Activated gamma-delta T cell treated with Interleukin-2 at 50 U/mL for 16 hours (primary cell): ENCODE measurements around the gene C11orf21.

ENCODE experiments used
- DNase-seq: peaks from one replicate; pipeline ENCODE4 v3.0.0-alpha.2; 2020

Gene C11orf21

DNA sequence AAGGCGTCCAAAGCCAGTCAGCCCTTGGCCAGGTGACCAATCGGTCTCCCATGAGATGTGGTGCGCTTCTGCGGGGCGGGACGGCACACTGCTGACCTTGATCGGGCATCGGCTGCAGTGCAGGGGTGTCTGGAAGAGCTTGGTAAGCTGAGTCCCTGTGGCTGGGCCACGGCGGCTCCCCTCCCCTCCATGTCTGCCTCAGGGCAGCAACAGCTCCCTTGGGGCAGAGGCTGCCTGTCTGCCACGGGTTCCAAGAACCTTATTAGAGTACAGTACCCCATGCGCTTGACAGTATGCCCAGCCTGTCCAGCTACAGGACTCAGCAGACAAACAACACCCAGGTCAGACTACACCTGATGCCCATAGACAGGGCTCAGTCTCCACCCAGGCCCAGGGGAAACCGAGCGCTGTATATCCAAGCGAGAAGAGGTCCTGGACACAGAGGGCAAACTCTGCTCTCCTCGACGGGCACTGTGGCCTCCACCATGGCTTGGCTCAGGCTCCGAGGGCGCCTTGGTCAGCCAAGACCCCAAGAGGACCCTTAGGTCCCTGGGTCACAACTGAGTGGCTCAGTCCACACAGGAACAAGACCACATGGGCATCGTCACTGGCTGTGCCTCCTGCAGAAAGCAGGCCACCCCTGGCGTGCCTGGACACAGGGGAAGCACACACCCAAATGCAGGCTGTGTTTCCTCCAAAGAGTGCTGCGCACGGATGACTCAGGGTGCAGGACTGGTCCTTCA, 19.0 kb upstream of the C11orf21 start:
- DNase-seq, result no peak

DNA sequence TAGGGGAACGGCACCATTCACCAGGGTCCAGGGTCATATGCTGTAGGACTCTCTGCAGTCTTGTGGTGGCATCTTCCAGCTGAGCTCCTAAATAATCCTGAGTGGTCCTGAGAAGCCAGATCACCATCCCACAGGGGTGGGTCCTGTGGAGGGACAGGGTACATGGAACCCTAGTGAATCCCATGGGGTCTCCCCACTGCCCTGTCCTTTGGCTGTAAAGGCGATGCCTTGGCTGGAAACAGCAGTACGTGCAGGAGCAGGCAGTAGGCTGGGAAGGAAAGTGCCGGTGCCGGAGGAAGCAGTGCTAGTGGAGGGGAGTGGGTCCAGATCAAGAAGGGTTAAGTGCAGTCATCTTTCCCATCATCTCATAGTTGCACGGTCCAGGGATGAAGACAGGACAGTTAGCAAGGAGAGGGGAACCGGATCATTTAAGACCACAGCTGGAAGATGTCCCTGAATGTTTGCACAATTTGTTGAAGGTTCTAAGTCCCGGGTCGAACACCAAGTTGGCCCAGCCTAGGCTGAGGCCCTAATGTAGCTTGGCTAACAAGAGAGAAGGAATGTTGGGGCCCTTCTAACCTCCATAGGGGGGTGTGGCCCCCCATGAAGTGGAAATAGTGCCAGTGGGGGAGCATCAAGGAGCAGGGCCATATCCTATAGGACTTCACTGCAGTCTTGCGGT, 18.2 kb upstream of the C11orf21 start:
- no peak for DNase-seq

DNA sequence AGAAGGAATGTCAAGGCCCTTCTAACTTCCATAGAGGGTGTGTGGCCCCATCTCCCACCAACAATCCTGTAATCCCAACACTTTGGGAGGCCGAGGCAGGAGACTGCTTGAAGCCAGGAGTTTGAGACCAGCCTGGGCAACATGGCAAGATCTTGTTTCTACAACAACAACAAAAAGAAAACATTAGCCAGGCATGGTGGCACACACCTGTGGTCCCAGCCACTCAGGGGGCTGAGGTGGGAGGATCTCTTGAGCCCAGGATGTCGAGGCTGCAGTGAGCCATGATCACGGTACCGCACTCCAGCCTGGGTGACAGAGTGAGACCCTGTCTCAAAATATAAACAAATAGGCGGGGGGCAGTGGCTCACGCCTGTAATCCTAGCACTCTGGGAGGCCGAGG, 17.0 kb upstream of the C11orf21 start:
- DNase-seq, result no peak

DNA sequence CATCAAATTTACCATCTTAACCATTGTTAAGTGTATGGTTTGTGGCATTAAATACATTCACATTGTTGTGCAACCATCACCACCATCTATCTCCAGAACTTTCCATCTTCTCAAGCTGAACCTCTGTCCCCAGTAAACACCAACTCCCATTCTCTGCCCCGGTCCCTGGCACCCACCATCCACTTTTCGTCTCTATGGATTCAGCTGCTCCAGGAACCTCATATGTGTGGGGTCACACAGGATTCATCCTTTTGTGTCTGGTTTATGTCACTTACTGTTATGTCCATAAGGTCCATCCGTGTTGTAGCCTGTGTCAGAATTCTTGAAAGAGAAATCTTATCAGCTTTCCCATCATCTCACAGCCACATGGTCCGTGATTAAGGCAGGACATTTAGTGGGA, 16.4 kb upstream of the C11orf21 start:
- DNase-seq, result no peak

DNA sequence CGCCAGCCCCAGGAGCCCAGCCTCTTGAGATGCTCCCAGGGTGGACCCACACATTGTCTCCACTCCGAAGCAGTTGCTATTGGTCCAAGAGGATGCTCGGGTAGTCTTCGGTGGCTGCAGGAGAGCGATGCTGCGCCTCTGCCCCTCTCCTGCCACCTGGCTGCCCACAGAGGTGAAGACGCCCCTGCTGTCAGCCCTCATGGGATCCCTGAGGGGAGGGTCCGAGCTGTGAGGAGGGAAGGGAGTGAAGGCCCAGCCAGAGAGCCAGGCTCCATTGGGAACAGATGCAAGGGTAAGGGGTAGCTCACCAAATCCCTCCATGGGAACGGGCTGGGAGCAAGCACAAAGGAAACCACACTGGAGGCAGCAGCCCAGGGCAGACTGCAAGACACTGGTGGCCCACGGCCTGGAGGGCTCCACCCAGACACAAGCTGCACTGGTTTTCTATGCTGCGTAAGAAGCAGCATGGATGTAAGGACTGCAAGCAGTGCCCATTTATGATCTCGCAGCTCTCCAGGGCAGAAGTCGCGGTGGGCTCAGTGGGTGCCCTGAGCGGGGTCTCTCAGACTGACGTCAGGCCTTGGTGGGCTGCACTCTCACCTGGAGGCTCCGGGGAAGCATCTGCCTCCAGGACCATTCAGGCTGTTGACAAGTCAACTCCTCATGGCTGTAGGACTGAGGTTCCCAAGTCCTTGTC, 15.8 kb upstream of the C11orf21 start:
- no peak for DNase-seq

DNA sequence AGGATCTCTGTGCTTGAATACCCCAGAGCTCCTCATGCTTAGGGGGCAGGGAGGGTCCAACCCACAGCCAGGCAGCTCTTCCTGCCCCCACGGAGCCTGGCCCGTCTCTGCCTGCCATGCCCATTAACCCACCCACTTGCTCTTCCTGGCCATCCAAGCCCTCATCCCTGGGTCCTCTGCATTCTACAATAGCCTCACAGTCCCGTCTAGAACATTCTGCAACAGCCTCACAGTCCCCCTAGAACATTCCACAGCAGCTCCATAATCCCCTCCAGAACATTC, 15.2 kb upstream of the C11orf21 start:
- DNase-seq, result no peak

DNA sequence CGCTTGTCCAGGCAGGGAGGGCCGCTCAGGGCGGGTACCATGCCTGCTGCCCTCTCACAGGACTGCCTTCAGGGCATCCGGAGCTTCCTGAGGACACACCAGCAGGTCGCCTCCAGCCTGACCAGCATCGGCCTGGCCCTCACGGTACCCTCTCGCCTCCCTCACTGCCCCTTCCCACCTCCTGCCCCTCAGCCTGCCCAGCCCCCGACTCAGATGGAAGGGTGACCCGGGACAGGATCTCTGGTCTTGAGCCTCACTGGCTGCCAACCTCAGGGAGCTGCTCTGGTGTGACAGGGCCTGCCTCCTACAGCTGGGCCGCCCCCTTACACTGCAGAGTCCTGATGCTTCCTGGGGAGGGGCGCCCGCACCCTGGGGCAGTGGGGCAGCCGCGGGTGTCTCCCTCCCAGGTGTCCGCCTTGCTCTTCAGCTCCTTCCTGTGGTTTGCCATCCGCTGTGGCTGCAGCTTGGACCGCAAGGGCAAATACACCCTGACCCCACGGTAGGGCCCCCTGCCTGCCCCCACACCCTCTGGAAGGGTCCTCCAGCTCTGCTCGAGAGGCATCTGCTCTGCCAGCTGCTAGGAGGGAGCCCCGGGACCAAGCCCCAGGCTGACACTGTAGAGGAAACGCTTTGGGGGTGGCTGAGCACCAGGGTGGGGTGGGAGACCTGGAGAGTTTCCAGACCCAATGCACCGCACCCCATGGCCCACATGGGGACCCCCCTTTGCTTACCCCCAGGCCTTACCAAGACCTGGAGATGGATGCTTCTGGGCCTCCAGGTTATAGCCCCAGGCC, 14.6 kb upstream of the C11orf21 start:
- DNase-seq, result no peak

DNA sequence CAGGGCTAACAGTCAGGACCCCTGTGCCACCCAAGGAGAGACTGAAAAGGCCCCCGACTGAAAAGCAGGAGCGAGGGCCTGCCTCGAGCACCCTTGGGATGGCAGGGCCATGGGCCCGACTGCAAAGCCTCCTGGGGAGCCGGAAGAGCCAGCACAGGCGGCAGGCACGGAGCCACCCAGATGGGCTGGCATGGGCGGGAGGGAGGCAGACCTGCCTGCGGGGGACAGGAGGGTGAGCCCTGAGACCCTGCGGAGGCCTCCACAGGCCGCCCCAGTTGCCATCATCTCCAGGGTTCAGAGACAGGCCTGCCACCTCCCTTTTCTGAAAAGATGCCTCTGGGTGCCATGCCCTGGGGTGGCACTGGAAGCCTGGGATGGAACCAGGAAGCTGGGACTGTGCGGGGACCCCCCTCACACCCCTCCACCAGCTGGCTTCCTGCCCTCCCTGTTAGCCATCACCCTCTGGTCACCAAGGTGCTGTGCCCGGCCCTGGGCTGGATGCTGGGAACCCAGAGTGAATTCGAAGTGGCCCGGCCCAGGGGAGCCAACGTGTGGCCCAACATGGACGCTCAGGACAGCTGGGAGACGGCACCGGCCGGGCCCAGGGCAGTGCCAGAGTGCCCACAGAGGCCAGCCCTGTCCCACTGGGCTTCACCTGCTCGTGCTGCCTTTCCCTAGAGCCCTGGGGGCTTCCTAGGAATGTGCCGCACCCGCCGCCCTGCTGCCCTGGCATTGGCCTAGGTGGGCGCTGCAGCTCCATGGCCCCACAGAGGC, 13.9 kb upstream of the C11orf21 start:
- no peak for DNase-seq

DNA sequence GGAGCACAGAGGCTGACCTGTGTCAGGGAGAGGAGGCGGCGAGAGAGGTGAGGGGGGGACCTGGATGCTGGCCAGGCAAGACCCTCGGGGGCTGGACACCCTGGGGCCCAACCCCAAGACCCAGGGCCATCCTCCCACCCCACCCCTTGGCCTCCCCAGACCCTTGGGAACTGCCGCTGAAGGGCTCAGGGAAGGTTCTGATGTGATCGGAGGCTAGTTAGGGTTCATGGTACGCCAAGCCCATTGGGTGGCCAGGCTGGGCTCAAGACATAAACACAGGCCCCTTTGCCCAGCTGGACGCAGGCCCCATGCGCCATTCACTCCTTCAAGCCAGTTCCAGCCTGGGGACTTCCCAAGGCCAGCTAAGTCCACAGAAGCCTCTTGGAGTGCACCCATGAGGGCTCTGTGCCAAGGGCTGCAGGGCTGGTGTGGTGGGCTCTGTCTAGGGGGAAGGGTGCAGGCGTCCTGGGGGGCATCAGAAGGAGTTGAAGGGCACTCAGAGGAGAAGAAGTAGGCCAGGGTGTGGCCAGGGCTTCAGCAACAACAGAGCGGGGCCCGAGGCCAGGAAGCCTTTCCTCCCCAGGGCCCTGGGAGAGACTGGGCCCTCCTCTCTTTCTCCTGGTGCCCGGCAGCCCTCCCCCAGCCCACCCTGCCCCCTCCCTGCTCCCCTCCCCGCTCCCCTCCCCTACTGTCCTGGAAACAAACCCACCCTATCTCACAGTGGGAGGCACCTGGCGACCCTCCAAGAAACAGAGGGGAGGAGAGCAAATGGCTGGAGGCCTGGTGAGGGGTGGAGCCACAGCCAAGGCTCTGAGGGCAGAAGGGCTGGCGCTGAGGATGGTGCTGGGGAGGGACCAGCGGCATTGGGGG, 13.0 kb upstream of the C11orf21 start:
- no peak for DNase-seq

DNA sequence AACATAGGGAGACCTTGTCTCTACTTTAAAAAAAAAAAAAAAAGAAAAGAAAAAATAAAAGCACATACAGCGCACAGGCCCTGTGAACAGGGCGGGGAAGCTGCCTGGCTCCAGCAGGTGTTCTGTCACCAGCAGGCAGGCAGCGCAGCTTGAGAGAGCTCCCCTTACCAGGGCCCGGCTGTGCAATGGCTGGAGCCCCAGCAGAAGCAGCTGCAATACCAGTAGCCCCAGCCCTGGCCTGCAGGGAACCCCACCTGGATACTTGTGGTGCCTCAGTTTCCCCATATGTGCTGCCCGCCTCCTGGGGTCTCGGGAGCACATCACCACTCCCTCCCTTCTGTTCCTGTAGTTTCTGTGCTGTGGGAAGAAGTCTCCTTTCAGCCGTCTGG, 12.4 kb upstream of the C11orf21 start:
- no peak for DNase-seq

DNA sequence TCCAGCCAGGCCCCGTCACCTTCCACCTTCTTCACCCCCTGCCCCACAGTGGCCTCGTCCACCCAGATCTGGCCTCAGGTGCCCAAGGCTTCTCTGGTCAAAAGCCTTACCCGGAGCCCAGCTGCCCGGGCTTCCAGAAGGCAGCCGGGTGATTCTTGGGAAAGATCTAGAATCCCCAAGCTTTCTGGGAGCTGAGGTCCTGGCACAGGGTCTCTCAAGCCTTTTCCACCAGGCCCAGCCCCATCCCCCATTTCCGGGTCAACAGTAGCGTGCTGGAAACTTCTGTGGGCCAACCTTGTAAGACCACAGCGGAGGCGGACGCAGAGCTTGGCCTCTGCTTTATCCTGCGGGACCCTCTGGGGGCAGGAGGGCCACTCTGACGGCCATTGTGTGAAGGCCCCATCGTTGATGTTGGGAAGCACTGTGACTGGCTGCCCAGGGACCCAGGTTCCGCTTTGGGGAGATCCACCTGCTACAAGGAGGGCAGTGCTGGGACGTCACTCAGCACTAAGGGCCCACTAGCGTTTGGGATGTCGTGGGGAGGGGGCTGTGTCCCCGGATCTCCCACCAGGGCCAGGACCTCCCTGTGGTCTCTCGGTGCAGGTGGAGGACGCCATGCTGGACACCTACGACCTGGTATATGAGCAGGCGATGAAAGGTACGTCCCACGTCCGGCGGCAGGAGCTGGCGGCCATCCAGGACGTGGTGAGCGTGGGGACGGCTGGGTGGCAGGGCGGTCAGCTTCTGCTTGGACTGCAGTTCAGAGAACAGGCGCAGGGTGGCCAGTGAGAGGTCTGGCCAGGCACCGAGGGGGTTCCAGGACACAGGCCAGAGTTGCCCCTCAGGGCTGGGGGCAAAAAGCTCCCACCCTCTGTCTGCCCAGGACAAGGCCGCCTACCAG, 11.6 kb upstream of the C11orf21 start:
- no peak for DNase-seq

DNA sequence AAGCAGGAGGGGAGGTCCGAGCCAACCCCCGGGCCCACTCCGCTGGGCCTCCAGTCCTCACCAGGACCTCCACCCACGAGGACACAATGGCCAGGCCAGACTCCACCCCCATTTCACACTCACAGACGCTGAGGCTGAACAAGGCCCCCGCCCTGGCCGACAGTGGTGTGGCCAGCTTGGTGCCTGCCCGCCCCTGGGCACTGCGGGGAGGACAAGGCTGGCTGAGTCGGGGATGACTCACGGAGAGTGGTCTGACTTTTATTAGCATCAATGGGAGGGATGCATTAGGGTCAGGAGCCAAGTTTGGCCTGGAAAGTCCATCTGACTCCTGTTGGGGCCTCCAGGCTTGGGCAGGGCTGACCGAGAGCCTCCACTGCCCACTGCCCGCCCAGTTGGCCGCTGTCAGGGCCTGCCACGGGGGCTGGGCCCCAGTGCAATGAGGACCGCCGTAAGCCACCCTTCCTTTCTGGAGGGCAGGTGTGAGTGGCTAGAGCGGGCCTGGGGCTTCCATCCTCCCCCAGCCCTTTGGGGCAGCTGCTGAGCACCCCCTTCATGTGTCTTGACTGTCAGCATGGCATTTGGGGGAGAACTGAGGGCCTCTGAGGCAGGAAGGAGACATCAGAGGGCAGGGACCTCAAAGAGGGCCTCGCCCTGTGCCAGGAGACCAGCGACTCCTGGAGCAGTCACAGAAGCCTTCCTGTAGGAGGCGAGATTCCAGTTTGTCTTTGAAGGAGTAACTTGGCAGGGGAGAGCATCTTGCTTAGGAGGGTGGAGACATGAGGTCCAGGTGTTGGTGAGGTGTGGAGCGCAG, 10.7 kb upstream of the C11orf21 start:
- no peak for DNase-seq

DNA sequence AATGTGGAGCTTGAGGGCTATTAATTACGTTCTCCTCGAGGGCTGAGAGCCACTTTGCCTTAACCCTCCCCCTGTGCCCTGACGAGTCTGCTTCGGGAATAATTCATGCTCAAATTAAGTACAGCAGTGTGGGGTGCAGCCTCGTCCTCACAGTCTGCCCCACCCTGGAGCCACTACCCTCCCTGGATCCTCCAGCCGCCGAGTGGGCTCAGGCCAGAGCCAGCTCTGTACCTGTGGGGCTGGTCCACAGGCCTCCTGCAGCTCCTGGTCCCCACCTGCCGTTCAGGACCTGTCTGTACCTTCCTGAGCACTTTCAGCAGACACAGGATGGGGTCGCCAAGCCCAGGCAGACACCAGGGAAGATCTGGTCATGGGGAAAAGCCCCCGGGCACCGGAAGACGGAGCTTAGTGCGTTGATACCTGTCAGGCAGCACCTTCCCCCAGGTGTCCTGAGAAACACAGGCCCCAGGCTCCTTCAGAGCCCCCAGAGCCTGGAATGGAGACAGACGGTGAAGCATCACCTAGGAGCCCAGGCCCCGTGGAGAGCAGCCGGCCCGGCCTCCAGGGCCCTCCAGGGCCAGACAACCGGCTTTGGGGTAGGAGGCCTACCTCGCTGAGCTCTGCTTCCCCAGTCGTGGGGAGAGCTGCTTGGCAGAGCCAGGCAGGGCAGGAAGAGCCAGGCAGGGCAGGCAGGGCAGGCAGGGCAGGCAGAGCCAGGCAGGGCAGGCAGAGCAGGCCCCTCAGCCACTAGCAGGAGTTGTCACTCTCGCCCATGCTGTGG, 9.8 kb upstream of the C11orf21 start:
- DNase-seq, result no peak

DNA sequence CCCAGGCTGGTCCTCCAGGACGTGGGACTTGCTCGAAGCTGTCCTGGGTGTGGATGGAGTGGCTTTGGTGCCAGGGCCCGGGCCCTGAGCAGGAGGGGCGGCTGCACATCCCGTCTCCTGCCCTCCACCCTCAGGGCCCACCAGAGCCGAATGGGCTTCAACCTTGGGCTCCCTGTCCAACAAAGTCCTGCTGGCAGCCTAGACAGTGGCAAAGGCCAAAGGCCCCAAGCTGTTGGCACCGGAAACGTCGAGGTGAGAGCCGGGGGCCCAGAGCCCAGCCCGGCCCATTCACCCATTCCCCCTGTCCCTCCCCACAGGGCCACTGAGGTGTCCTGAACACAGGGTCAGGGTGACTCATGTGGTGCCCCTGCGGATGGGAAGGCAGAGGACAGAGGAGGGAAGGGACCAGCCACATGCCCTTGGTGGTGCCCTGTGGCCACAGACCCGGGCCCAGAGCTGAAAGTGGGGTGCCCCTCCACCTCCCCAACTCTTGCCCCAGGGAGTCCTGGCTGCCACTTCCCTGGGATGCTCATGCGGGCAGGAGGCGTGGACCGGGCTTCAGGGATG, 9.2 kb upstream of the C11orf21 start:
- DNase-seq, result no peak

DNA sequence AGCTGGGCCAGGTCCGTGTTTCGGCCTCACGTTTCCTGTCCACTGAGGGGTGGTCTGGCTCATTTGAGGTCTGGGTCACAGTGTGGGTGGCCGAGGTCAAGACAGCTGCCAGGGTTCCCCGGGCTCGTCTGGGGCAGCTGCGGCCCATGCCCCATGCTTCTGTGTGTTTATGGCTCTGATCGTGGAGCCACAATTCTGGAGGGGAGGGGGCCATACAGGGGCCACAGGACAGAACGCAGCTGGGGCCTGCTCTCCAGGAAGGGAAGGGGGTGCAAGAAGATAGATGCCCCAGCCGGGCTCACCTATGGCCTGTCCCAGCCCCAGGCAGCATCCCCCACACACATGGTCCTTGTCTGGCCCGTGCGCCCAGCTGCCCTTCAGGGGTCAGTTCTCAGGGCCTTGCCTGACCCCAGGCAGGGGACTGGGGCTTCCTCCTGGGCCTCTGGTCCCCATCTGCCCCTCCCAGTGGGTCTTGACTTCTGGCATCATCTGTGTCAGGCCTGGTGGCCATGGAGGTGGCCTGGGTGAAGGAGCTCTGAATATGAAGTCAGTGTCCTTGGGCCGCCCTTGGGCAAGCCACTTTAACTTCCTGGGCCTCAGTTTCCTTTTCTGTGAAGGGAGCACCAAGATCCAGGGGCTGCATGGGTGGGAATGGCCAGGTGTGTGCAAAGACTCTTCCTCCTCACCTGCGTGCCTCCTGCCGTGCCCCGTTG, 8.5 kb upstream of the C11orf21 start:
- no peak for DNase-seq

DNA sequence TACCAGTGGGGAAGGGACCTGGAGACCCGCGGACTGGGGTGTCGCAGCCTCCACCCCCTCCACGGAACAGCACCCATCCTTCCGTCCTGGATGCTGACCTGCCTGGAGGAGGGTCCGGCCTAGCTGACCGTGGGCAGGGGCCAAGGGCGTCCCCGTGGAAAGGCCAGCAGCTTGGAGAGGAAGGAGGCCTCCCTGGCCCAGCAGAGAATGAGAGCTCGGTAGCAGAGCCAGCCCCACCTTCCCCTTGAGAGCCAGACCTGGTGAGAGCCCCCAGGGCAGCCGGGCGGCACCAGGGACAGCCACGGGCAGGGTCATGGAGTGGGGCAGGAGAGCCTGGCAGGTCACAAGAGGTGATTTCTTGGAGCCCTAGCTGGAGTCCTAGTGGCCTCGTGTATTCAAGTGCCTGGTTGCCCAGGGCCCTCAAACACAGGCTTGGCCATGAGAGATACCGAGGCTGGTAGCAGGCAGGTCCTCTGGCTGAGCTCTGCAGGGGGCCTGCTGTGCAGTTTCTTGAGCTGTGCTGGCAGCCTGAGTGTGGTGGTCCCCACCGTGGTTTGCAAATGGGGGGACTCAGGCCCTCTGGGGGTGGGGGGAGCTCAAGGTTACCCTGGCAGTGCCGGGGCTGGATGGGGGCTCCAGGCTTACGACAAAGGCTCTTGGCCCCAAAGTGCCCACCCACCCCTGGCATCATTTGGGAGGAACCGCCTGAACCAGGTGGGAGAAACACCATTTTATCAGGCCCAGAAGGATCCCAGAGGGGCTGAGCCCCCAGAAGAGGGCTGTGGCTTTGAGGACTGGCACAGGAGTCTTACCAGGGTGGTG, 7.7 kb upstream of the C11orf21 start:
- DNase-seq, result no peak

DNA sequence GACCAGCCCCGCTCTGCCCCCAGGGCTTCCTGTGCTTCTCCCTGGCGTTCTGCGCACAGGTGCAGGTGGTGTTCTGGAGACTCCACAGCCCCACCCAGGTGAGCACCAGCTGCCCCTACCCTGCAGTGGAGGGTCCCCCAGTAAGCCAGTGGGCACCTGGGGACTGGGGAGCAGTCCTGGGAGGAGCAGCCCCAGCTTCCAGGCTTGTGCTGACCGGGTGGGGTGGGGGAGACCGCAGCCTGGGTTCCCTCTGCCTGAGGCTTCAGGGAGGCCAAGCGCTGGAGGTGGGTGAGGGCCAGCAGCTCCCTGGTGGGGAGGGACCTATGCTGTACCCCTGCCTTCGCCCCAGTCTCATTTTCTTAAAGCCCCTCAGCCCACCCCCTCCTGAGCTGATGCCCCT, 7.0 kb upstream of the C11orf21 start:
- no peak for DNase-seq
